Stimulated activated CD8-positive, alpha-beta memory T cell treated with anti-CD3 and anti-CD28 coated beads, Interleukin-7, amount 100 ng/mL, for 48 hours (primary cell): ENCODE results near the gene VENTX.

ENCODE experiments used
- DNase-seq, 2 donors: peaks; one replicate each; pipeline ENCODE4 v3.0.0-alpha.2; 2020; ENCODE audit warnings: low read depth in 1 of 2; ENCODE audit errors: extremely low read depth in 1 of 2

VENTX gene

GRCh38 chr10:133271521-133272300 is 34.1 kb downstream of the VENTX start:
- no peak for DNase-seq

GRCh38 chr10:133272301-133272963 is 34.8 kb downstream of the VENTX start:
- no peak for DNase-seq

DNA sequence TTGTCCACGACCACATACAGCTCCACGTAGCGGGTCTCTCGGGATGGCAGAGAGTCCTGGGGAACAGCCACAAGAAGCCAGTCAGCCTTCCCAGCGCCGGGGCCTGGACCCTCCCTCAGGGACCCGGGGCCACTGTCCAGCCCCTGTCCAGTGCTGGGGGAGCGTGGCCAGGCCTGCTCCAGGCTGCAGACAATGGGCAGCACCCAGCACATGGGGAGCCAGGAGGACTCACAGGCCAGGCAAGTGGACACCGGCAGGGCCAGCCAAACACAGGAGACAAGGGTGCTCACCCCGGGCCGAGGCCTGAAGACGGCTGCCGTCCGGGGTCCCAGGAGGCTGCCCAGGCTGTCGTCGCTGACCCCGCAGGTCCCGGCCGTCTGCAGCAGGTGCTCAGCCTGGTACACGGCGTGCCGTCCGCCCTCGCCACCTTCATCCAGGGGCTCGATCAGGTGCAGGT is 35.3 kb downstream of the VENTX start:
- no peak for DNase-seq

- no peak for DNase-seq
Observed at GRCh38 chr10:133273534-133274143, 36.0 kb downstream of the VENTX start.

- peak in 1 of 2 donors; percentile 86 for DNase-seq
Observed at GRCh38 chr10:133274751-133275683, 37.4 kb downstream of the VENTX start.

- peak in 1 of 2 donors; percentile 58 for DNase-seq
Observed at GRCh38 chr10:133275684-133276092, 38.0 kb downstream of the VENTX start.

DNA sequence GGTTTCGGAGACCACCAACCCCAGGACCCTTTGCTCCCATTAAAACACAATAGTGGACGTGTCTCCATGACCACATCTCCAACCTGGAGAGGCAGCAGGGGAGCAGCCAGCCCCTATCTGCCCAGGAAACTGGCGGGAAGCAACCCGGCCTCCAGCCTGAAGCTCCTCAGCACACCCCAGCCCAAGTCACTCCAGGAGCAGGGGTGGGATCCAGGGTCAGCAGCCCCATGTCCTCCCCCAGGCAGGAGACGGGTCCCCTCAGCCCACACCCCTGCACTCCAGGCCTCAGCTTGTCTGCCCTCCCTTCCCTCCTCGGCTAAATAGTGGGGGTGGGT is 38.4 kb downstream of the VENTX start:
- DNase-seq: no peak

DNA sequence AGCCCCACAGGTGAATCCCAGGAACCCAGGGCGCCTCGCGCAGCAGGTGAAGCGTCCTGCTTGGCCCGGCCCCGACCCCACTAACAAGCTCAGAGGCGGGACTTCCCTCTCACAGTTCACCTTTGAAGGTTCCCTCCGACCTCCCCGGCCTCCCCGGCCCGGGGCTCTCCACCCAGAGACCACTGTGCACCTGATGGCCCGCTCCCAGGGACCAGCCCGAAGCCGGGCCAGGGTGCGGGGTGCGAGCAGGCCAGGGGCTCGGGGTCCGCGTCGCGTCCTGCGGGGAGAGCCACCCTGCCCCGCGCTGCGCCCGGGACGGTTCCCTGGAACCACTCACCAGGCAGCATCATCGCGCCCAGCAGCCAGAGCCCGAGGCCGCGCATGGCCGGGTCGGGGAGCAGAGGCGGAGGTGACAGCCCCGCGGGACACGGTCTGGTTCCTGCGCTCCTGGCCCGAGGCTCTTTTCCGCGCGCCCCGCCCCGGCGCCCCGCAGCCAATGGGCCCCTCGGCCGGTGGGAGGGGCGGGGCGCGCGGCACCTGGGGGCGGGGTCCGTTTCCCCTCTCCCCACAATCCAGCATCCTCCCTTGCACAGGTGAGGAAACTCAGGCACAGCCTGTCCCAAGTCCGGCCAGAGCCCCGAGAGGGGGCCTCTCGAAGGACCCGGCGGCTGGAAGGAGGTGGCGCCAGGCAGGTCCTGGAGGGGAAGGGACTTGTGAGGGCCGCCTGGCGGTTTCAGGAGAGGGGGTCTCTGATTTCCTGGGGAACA is 39.0 kb downstream of the VENTX start, which contains the start of gene ADAM8:
ADAM8 (minus strand) TSS at position 434 of the 767 bp plus-strand sequence; CDS start at position 383, 51 bp downstream.
- DNase-seq: peak in 1 of 2 donors; percentile 64

DNA sequence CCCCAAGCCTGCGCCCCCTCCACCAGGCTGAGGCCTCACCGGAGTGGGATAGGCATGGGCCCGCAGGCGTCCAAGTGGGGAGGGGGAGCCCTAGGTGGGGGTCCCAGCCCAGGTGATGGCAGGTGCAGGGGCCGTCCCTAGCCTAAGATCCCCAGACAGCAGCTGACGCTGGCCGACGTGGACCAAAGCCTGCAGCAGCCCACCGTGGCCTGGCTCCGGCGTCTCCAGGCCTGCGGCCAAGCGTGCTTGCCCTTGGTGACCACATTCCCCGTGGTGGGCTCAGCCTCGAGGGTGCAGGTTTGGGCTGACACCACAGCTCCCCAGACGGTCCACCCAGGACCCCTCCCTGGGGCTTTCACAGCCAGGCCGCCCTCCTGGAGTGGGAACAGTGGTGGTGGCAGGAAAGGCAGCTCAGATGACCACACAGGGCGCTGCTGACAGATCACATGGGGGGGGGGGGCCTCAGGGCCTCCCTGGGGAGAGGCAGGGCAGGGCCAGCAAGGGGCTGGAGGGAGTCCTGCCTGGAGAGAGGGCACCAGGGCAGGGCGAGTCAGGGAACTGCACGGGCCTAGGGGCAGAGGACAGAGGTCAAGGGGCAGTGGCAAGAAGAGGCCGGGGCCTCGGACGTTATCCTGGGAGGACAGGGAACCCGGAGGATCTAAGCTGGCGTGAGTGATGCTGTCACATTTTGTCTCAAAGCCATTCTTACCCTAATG is 39.8 kb downstream of the VENTX start:
- no peak for DNase-seq

DNA sequence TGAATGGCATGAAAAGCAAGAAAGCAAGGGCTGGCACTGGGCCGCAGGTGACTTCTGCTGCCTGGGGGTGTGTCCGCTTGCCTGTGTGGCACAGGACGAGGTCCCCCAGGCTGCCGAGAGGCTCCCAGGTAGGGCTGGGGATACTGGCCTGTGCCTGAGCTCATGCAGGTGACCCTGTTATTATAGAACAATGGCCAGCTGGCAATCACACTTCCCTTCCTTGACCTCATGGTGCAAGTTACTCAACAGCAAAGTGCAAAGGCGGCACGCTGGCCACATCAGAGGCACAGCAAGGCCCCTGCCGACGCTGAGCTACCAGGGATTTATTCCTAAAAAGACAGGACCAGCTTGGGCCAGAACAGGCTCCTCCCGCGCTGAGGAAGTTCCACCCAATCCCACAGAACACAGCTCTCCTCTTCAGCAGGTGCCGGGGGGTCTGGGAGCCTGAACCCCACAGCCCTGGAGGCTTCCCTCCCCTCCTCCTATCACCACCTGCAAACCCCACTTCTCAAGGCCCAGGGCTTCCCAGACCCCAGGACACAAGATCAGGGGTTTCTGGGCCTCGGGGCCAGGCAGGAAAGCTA is 40.4 kb downstream of the VENTX start:
- DNase-seq: no peak

GRCh38 chr10:133278577-133279265 is 41.1 kb downstream of the VENTX start:
- DNase-seq: peak in 1 of 2 donors; percentile 63

GRCh38 chr10:133279326-133280226 is 41.9 kb downstream of the VENTX start:
- DNase-seq: no peak

GRCh38 chr10:133280391-133281059 is 42.9 kb downstream of the VENTX start:
- no peak for DNase-seq

GRCh38 chr10:133281084-133281483 is 43.4 kb downstream of the VENTX start:
- DNase-seq: no peak

GRCh38 chr10:133281628-133282372 is 44.1 kb downstream of the VENTX start:
- no peak for DNase-seq

DNA sequence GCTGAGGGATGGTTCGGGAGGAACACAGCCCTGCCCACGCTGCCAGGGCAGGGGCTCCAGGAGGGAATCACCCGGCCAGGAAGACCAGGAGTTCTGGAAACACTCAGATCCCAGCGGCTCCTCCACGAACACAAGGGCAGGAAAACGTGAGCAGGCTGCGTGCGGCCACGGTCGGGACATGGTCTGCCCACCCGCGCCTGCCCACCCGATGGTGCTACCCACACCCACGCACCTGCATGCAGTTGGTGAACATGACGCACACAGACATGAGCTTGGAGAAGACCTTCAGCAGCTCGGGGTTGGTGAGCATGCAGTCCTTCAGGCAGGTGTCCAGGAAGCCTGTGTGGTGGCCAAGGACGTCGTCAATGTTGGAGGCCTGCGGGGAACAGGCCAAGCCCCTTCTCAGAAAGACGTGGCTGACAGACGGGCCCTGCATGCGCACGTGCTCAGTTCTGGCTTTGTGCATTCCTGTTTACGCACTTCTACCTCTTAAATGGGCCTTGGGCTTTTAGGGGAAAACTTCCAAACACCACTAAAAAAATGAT is 45.3 kb downstream of the VENTX start:
- DNase-seq: no peak
